GM12892 (cell line): ENCODE data around the gene OAT.

Experiments used
- POLR2A ChIP-seq: IDR thresholded peaks from 2 replicates; pipeline ENCODE4 v1.6.1; 2011; ENCODE audit warnings: low read depth, low read length, control low read depth
- TAF1 ChIP-seq: IDR thresholded peaks from 2 replicates; pipeline ENCODE4 v1.6.1; 2011; ENCODE audit warnings: low read depth, mild to moderate bottlenecking, control low read depth, low read length, borderline replicate concordance

DNA sequence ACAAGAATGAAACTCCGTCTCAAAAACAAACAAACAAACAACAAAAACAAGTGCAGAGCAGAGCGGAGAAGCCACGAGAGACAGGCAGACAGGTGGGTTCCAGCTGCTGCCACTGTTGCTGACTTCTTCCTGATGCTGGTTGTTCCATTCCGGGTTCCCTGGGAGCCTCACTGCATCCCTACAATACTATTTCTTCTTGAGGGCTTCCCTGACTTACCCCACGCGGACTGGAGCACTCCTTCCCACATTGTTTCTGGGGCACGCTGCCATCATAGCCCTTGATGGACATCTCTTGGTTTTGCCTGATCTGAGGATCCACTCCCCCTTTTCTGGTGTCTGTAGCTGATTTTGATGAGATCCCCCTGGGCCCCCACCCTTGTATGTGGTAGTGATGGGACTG is 36.7 kb upstream of the OAT start:
- TF ChIP-seq TAF1 (no peak), POLR2A (no peak)
